Naive thymus-derived CD8-positive, alpha-beta T cell (primary cell): Measurements from ENCODE around the gene CYB561D1. TPM values are rescaled to one million over a fixed set of nuclear protein-coding genes. Genes with fewer than 3 reads are reported as not detected.

Experiments used
- ATAC-seq, 2 donors: fragments of 150-1000 bp; cut with Tn5 transposase in 1 of 2; sonication (Bioruptor Pico), chemical (Tn5 transposase) in 1 of 2; 1 replicate in 1 of 2; 2 replicates in 1 of 2; pipeline ENCODE4 v1.10.0; 2021; ENCODE audit warnings: mild to moderate bottlenecking in 2 of 2, moderate library complexity in 2 of 2
- POLR2A ChIA-PET: fragments of 350-600 bp; sonication (Branson Sonifier 250); formaldehyde crosslinking; loops from one replicate; lab custom pipeline; 2021; ENCODE audit warnings: antibody characterized with exemption; lab: Charles Lee
- DNase-seq, 10 donors: peaks; one replicate each; pipeline versions ENCODE4 v3.0.0 to v3.0.0-alpha.2; 2020 to 2022
- H3K27ac Mint-ChIP-seq, 10 donors: one replicate each; pipeline ENCODE4 v1.8.0; 2020 to 2022; ENCODE audit warnings: mild to moderate bottlenecking in 10 of 10, mixed read lengths in 10 of 10, moderate library complexity in 4 of 10, inconsistent platforms in 1 of 10
- H3K27me3 Mint-ChIP-seq, 5 donors: one replicate each; pipeline ENCODE4 v1.8.0; 2021 to 2022; ENCODE audit warnings: mixed read lengths in 5 of 5
- H3K36me3 Mint-ChIP-seq, 3 donors: one replicate each; pipeline ENCODE4 v1.8.0; 2020 to 2022; ENCODE audit warnings: mixed read lengths in 3 of 3, mild to moderate bottlenecking in 2 of 3, inconsistent platforms in 1 of 3
- H3K4me1 Mint-ChIP-seq, 4 donors: one replicate each; pipeline ENCODE4 v1.8.0; 2021 to 2022; ENCODE audit warnings: mixed read lengths in 4 of 4
- H3K4me3 Mint-ChIP-seq, 10 donors: one replicate each; pipeline ENCODE4 v1.8.0; 2020 to 2022; ENCODE audit warnings: mild to moderate bottlenecking in 10 of 10, mixed read lengths in 10 of 10, moderate library complexity in 6 of 10, inconsistent platforms in 1 of 10
- H3K9me3 Mint-ChIP-seq, 9 donors: one replicate each; pipeline ENCODE4 v1.8.0; 2020 to 2022; ENCODE audit warnings: mixed read lengths in 9 of 9, mild to moderate bottlenecking in 3 of 9, inconsistent platforms in 1 of 9, moderate library complexity in 1 of 9
- polyA plus RNA-seq, 3 donors: library from polyadenylated mRNA; unstranded; fragments of 300-500 nt; fragmentation: Illumina TruSeq; gene quantifications; one replicate each; pipeline ENCODE4 v1.2.3, GENCODE V29; 2021
- total RNA-seq, 8 experiments: library from RNA in 2 of 8; stranded (reverse) in 2 of 8; gene quantifications; one replicate each; pipeline ENCODE4 v1.2.3 and lab custom pipeline; 2021 to 2026

Gene CYB561D1
- total and polyA plus RNA-seq, 5 experiments from 2014 or later: 12.4 to 33.6 (median 20.2) TPM

DNA sequence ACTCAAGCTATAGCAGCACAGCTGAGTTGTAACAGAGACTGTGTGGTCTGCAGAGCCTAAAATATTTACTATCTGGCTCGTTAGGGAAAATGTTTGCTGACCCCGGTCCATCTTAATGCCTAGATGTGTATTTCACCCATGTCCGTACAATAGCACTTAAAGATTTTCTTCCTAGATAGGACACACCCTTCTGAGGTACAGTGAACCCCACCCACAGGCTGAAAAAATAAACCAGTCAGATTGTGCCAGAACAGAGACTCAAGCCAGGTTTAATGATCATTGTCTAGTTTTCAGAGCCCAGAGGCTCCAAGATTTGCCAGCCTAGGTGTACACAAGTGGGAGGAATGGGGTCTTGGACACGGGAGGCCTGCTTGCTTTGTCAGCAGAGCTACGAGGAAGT, 10.0 kb downstream of the CYB561D1 start:
- peaks cover 11 to 37% (median 32%) of the 10 kb centered on the region in 3 donors for H3K36me3 Mint-ChIP-seq
- H3K27me3 Mint-ChIP-seq: no peaks in the 10 kb centered on the region
- peaks cover 0 to 23% (median 5%) of the 10 kb centered on the region in 9 donors for H3K9me3 Mint-ChIP-seq
- H3K4me3 Mint-ChIP-seq: peak overlapping the region; percentile 74 to 96 (median 86)
- peak overlapping the region; percentile 91 to 99 (median 98) for H3K27ac Mint-ChIP-seq
- ATAC-seq: no peak
- no peak for DNase-seq
- POLR2A ChIA-PET: interaction anchor here (1.3 to 22.6 kb wide), 5 partner anchors 5 to 45 kb away, joined by 3 to 462 read pairs (median 337); partner anchors contain the start of genes AMIGO1, ATXN7L2, CYB561D1 and GNAI3
- peaks cover 44 to 94% (median 93%) of the 10 kb centered on the region in 4 donors for H3K4me1 Mint-ChIP-seq

DNA sequence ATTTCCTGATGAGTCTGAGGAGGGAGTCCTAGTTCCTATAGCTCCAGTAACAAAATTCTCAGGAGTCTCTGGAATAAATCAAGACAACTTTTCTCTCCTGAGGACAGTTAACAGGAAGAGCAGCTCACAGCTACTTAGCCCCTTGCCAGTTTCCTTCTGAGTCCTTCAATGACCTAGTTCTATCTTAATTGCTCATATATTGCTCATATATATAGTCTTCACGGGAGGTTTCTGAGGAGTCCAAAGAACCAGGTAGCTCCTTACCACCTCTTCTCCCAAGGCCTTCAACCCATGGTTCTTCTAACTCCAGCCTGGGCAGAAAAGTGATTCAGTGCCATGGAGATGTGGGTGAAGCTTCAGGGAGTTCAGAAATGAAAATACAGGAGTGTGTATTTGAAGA, 11.1 kb downstream of the CYB561D1 start:
- Mint-ChIP-seq H3K27me3 (no peaks in the 10 kb centered on the region), H3K4me1 (peaks cover 42 to 89% (median 87%) of the 10 kb centered on the region in 4 donors), H3K27ac (peak overlapping the region; percentile 93 to 99 (median 98)), H3K4me3 (peak overlapping the region; percentile 74 to 96 (median 88)), H3K9me3 (peaks cover 0 to 23% (median 5%) of the 10 kb centered on the region in 9 donors), H3K36me3 (peaks cover 11 to 35% (median 34%) of the 10 kb centered on the region in 3 donors)
- POLR2A ChIA-PET: interaction anchor here (1.3 to 22.6 kb wide), 5 partner anchors 3 to 44 kb away, joined by 3 to 462 read pairs (median 337); partner anchors contain the start of genes AMIGO1, ATXN7L2, CYB561D1 and GNAI3
- DNase-seq (no peak), ATAC-seq (no peak)

DNA sequence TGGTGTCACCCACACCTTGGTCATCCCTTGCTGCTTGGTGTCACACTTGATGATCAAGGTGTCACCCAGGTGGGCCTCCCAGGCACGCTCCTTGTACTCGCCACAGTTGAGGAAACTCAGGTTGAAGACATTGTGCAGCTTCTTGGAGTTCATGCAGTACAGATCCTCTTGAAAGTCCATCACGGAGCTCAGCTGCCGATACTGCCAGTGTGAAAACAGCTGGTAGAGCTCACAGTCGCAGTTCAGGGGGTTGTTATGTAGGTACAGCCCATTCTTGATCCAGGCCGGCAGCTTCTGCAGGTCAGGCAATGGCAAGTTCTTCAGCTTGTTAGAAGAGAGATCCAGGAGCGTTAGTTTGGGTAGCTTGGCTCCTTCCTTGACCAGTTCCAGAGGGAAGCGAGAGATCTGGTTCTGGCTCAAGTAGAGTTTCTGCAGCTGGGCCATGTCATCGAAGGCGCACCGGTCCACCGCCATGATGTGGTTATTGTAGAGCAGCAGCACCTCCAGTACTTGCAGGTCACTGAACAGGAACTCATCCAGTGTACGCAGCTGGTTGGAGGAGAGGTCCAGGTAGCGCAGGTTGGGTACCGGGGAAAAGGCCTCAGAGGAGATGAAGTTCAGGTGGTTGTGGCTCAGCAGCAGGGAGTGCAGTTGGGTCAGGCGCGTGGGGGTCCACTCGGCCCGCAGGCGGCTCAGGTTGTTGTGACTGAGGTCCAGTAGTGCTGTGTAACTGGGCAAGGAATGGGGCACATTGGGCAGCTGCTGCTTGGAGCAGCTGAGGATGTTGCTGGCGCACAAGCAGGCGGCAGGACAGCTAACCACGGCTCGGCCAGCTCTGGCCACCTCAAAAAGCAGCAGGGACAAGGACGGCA, 14.3 kb downstream of the CYB561D1 start:
- Mint-ChIP-seq H3K36me3 (peaks cover 11 to 30% (median 28%) of the 10 kb centered on the region in 3 donors), H3K9me3 (peaks cover 0 to 23% (median 5%) of the 10 kb centered on the region in 9 donors), H3K4me1 (peaks cover 40 to 80% (median 74%) of the 10 kb centered on the region in 4 donors), H3K27ac (peak overlapping the region; percentile 93 to 99 (median 94)), H3K4me3 (peak overlapping the region; percentile 88 to 97 (median 93)), H3K27me3 (no peaks in the 10 kb centered on the region)
- ATAC-seq: no peak
- POLR2A ChIA-PET: interaction anchor here (1.4 to 22.6 kb wide), 4 partner anchors 12 to 26 kb away, joined by 3 to 462 read pairs (median 176); partner anchors contain the start of genes ATXN7L2, CYB561D1 and GPR61
- DNase-seq: no peak

DNA sequence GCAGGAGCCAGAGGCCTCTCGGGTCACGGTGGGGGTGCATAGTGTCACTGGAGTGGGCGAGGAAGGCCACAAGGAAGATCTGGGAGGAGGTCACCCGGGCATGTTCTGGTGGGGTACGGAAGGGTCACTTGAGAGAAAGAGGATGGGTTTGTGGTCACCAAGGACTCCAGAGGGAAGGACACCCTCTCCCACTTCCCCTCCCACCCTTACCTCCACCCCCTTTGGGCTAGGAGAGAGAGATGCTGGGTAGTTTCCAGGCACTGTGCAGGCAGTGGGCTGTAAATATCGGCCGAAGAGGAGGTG, 14.9 kb downstream of the CYB561D1 start:
- H3K36me3 Mint-ChIP-seq: peaks cover 11 to 30% (median 28%) of the 10 kb centered on the region in 3 donors
- POLR2A ChIA-PET: interaction anchor here (0.8 to 22.6 kb wide), 5 partner anchors 11 to 82 kb away, joined by 3 to 462 read pairs (median 16); partner anchors contain the start of genes ATXN7L2, CYB561D1, GPR61 and PSMA5

DNA sequence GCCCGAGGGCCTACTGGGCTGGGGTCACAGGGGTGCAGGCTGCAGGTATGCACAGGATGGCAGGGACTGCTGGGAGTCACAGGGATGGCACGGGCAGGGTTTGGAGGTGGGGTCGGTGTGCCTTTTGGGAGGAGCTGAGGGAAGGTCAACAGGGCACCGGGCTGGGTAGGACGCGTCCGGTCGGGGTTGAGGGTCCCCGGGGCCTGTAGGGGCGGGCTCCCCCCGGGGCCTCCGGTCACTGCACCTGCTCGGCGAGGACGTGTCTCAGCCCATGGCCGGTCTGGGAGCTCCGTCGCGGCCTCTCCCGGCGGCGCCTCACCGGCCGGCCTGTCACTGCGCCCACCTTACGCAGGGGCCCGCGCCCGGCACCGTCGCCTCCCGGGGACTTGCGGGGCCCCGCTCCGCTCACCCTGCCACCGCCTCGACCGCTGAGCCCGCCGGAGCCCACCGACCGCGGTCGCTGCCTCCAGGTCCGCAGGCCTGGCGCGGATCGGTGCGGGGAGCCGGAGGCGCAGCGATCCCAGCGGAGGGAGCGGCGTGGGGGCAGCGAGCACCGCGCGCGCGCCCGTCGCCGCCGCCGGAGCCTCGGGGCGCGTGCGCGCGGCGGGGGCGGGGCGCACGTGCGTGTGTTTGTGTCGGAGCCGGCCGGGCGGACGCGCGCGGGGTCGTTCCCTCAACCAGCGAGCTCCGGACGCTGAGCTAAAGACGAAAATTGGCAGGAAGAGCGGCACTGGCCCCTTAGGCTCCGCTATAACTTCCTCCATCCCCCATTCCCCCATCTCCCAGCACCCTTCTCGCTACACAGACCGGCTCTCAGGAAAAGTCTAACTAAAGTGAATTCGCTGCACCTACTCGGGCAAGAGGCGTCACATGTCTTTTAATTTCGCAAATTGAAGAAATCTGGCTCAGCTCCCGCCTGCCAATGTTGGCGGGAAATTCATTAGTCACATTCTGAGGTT, 15.6 kb downstream of the CYB561D1 start, which contains the start of gene AMIGO1:
Gene AMIGO1, minus strand, starts transcription at position 552 of the 959 bp plus-strand sequence. CDS start 815 bp downstream, outside the sequence.
- Mint-ChIP-seq H3K27me3 (no peaks in the 10 kb centered on the region), H3K36me3 (peaks cover 11 to 30% (median 28%) of the 10 kb centered on the region in 3 donors), H3K27ac (peak within 1 kb of the TSS; percentile 94 to 99 (median 97)), H3K9me3 (peaks cover 0 to 23% (median 5%) of the 10 kb centered on the region in 9 donors), H3K4me3 (peak within 1 kb of the TSS; percentile 90 to 98 (median 96)), H3K4me1 (peaks cover 38 to 73% (median 68%) of the 10 kb centered on the region in 4 donors)
- ATAC-seq: peak; percentile 68 to 78
- peak; percentile 46 to 79 (median 68) for DNase-seq
- POLR2A ChIA-PET: interaction anchor here (0.6 to 22.6 kb wide), 11 partner anchors 9 to 115 kb away, joined by 3 to 462 read pairs (median 4); partner anchors contain the start of genes ATXN7L2, CYB561D1, GNAI3 and GPR61

More for the DNA sequence above, 14.9 kb downstream of the CYB561D1 start:
- H3K9me3 Mint-ChIP-seq: peaks cover 0 to 23% (median 5%) of the 10 kb centered on the region in 9 donors
- H3K27me3 Mint-ChIP-seq: no peaks in the 10 kb centered on the region
- peaks cover 40 to 79% (median 73%) of the 10 kb centered on the region in 4 donors for H3K4me1 Mint-ChIP-seq
- DNase-seq (no peak), ATAC-seq (peak in 1 of 2 donors; percentile 19)
- H3K27ac Mint-ChIP-seq: peak overlapping the region; percentile 93 to 99 (median 94)
- peak overlapping the region; percentile 88 to 97 (median 93) for H3K4me3 Mint-ChIP-seq

DNA sequence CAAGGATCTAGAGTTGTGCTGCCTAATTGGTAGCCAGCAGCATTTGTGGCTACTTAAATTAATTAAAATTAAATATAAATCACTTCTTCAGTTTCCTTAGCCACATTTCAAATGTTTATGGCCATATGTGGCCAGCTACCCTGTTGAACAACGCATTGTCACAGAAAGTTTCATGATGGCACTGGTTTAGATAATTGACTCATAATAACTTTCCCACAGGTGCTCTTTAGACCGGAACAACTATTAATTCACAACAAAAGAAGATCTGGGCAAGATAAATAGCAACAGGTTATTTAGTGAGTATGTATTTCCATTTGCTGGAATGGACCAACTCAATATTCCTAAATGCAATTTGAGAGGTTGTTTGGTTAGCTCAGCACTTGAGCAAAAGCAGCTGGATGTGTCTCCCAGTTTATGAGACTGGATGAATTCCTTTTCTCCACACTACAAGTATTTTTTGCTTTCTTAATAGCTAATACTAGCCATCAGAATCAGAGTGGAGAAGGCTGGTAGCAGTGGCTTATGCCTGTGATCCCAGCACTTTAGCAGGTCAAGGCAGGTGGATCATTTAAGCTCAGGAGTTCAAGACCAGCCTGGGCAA, 19.3 kb downstream of the CYB561D1 start:
- H3K4me1 Mint-ChIP-seq: peaks cover 23 to 53% (median 35%) of the 10 kb centered on the region in 4 donors
- H3K9me3 Mint-ChIP-seq: no peaks in the 10 kb centered on the region
- H3K4me3 Mint-ChIP-seq: no peak overlapping the region
- no peak overlapping the region for H3K27ac Mint-ChIP-seq
- no peak for ATAC-seq
- H3K27me3 Mint-ChIP-seq: no peaks in the 10 kb centered on the region
- H3K36me3 Mint-ChIP-seq: peaks cover 2 to 7% (median 6%) of the 10 kb centered on the region in 3 donors
- no peak for DNase-seq
- POLR2A ChIA-PET: interaction anchor here (1.0 to 21.0 kb wide), 3 partner anchors 11 to 30 kb away, joined by 3 to 337 read pairs (median 8); partner anchors contain the start of gene CYB561D1

DNA sequence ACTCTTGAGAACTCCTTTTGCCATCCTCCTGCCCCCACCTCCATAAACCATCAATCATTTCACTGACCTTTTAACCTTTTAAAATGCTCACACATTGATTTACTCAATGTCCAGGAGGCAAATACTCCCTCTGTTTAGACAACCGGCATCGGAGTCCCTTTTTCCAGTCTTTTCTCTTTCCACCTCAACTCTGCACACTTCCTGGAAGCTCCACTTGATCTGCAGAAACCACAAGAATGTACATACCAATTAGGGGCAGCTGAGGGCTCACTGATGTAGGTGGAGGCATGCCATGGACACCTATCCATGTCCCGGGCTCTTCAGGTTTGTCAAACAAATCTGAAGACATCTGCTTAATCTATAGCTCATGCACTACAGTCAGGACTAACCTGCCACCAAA, 21.0 kb downstream of the CYB561D1 start:
- POLR2A ChIA-PET: interaction anchor here (21.0 kb wide), 1 partner anchor 19 kb away, joined by 337 read pairs; the partner anchor contains the start of gene CYB561D1
- H3K27ac Mint-ChIP-seq: peak overlapping the region in 1 of 10 donors; percentile 27
- H3K4me1 Mint-ChIP-seq: peaks cover 16 to 42% (median 24%) of the 10 kb centered on the region in 4 donors
- peaks cover 0 to under 1% (median 0%) of the 10 kb centered on the region in 3 donors for H3K36me3 Mint-ChIP-seq
- DNase-seq (no peak), ATAC-seq (no peak)
- H3K9me3 Mint-ChIP-seq: no peaks in the 10 kb centered on the region
- no peak overlapping the region for H3K4me3 Mint-ChIP-seq
- no peaks in the 10 kb centered on the region for H3K27me3 Mint-ChIP-seq

DNA sequence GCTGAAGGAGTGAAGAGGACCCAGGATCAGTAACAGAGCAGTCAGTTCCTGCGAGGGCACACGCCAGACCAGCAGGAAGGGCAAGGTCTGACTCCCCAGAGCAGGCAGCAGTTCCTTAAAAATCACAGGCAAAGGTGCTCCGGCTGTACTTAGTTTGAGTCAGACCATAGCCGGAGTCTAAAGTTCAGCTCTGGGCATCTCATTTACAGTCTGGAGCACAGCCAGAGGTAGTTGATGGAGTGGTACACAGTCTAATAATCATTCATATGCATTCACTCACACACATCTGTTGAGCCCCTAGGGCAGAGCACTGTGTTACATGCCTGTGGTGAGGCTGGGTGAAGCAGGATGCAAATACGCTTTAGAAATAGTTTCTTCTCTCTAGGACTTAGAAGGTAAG, 23.0 kb downstream of the CYB561D1 start:
- Mint-ChIP-seq H3K9me3 (no peaks in the 10 kb centered on the region), H3K27ac (no peak overlapping the region), H3K4me1 (peaks cover 2 to 27% (median 8%) of the 10 kb centered on the region in 4 donors), H3K36me3 (no peaks in the 10 kb centered on the region), H3K27me3 (peaks cover 0 to 3% (median 0%) of the 10 kb centered on the region in 5 donors), H3K4me3 (no peak overlapping the region)
- DNase-seq (no peak), ATAC-seq (no peak)
- POLR2A ChIA-PET: interaction anchor here (1.9 to 21.0 kb wide), 2 partner anchors 15 to 21 kb away, joined by 6 to 337 read pairs; partner anchors contain the start of gene CYB561D1

DNA sequence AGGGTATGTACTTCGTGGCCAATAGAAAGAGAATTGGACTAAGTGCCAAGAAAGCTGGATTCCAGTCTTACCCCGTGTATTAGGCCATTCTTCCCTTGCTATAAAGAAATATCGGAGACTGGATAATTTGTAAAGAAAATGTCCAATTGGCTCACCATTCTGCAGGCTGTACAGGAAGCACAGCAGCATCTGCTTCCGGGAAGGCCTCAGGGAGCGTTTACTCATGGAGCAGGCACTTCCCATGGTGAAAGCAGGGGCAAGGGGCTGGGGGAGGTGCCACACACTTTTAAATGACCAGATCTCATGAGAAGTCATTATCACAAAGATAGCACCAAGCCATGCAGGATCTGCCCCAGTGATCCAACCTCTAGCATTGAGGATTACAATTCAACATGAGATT, 23.4 kb downstream of the CYB561D1 start:
- POLR2A ChIA-PET: interaction anchor here (0.7 to 21.0 kb wide), 3 partner anchors 14 to 31 kb away, joined by 3 to 337 read pairs (median 6); partner anchors contain the start of gene CYB561D1
- Mint-ChIP-seq H3K4me3 (no peak overlapping the region), H3K36me3 (no peaks in the 10 kb centered on the region), H3K4me1 (peaks cover 2 to 23% (median 6%) of the 10 kb centered on the region in 4 donors), H3K27me3 (peaks cover 0 to 3% (median 0%) of the 10 kb centered on the region in 5 donors), H3K9me3 (no peaks in the 10 kb centered on the region), H3K27ac (no peak overlapping the region)
- DNase-seq (no peak), ATAC-seq (no peak)

DNA sequence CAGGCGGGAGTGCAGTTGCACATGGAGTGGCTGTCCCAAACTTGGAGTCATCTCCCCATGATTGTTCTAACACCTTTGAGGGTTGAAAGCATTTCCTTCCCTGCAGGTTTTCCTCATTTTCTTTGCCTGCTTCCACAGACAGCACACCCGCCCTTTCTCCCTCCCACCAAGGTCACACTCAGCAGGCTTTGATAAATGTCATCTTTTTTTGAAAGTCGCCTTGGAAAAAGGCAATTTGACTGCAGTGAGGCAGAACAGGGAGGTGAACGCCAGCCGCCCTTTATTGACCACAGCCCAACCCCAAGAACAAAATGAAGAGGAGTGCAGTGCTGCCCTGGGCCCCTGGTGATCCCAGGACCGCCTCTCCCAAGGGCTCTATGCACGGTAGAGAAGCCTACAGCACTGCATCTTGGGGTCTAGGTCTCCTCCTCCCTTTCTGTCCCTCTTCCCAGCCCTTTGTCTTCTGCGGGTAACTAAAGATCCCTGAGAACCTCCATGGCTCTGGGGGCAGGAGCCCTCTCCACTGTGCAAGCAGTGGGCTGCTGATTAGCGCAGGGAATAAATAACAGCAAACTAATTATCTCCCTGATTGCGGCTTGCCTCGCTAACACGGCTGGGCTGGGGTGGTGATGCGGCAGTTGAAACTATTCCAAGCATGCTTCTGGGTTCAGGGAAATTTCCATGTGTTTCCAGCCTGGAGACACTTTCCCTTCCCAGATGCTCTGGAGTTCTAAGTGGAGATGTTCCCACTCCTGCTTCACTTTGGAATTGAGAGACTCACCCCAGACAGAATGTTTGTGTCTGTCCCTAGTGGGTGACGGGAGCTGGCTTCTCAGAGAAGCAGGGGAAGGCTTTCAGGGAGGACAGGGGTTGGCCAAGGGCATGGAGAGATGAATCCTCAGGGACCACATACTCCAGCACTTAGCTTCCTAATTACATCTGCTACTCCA, 27.4 kb downstream of the CYB561D1 start:
- Mint-ChIP-seq H3K36me3 (no peaks in the 10 kb centered on the region), H3K27ac (peak overlapping the region in 2 of 10 donors; percentile 23 to 32), H3K9me3 (no peaks in the 10 kb centered on the region), H3K27me3 (peaks cover 0 to 4% (median 0%) of the 10 kb centered on the region in 5 donors), H3K4me3 (no peak overlapping the region), H3K4me1 (peaks cover 0 to 12% (median 3%) of the 10 kb centered on the region in 4 donors)
- DNase-seq (no peak), ATAC-seq (no peak)
- POLR2A ChIA-PET: interaction anchor here (0.9 to 1.2 kb wide), 3 partner anchors 11 to 13 kb away, joined by 3 to 5 read pairs (median 3); no protein-coding TSS in a partner anchor
